ENCODE measurements around the gene TUBB6.

GRCh38 chr18:12293831-12294230 lies 14.2 kb upstream of the TUBB6 start:
- TF ChIP-seq, protein P1, sequence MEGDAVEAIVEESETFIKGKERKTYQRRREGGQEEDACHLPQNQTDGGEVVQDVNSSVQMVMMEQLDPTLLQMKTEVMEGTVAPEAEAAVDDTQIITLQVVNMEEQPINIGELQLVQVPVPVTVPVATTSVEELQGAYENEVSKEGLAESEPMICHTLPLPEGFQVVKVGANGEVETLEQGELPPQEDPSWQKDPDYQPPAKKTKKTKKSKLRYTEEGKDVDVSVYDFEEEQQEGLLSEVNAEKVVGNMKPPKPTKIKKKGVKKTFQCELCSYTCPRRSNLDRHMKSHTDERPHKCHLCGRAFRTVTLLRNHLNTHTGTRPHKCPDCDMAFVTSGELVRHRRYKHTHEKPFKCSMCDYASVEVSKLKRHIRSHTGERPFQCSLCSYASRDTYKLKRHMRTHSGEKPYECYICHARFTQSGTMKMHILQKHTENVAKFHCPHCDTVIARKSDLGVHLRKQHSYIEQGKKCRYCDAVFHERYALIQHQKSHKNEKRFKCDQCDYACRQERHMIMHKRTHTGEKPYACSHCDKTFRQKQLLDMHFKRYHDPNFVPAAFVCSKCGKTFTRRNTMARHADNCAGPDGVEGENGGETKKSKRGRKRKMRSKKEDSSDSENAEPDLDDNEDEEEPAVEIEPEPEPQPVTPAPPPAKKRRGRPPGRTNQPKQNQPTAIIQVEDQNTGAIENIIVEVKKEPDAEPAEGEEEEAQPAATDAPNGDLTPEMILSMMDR (conservative IDR thresholded peaks at IDR 0.05; ENCODE audit: low read depth in 2 of 2) = no peak
- TF ChIP-seq JUNB (IDR thresholded peaks at IDR 0.05; ENCODE audit: unreplicated experiment) = no peak
- TF ChIP-seq, protein P2, sequence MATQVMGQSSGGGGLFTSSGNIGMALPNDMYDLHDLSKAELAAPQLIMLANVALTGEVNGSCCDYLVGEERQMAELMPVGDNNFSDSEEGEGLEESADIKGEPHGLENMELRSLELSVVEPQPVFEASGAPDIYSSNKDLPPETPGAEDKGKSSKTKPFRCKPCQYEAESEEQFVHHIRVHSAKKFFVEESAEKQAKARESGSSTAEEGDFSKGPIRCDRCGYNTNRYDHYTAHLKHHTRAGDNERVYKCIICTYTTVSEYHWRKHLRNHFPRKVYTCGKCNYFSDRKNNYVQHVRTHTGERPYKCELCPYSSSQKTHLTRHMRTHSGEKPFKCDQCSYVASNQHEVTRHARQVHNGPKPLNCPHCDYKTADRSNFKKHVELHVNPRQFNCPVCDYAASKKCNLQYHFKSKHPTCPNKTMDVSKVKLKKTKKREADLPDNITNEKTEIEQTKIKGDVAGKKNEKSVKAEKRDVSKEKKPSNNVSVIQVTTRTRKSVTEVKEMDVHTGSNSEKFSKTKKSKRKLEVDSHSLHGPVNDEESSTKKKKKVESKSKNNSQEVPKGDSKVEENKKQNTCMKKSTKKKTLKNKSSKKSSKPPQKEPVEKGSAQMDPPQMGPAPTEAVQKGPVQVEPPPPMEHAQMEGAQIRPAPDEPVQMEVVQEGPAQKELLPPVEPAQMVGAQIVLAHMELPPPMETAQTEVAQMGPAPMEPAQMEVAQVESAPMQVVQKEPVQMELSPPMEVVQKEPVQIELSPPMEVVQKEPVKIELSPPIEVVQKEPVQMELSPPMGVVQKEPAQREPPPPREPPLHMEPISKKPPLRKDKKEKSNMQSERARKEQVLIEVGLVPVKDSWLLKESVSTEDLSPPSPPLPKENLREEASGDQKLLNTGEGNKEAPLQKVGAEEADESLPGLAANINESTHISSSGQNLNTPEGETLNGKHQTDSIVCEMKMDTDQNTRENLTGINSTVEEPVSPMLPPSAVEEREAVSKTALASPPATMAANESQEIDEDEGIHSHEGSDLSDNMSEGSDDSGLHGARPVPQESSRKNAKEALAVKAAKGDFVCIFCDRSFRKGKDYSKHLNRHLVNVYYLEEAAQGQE (IDR thresholded peaks at IDR 0.05; ENCODE audit: unreplicated experiment) = no peak
